SK-N-SH (cell line): ENCODE measurements around the gene AK2. TPM values are rescaled to one million over a fixed set of nuclear protein-coding genes. Genes with fewer than 3 reads are reported as not detected.

Source experiments
- CTCF ChIA-PET: fragments of 300-600, 350-600 bp; formaldehyde crosslinking; extraction: SDS; loops from one replicate; lab custom pipeline; 2021; lab: Yijun Ruan, JAX
- POLR2A ChIA-PET: fragments of 350-600 bp; sonication (Branson Sonifier 250); formaldehyde crosslinking; extraction: SDS; loops from one replicate; lab custom pipeline; 2020; ENCODE audit warnings: antibody characterized with exemption, inconsistent platforms; lab: Yijun Ruan, JAX
- DNase-seq: peaks from one replicate; pipeline ENCODE4 v3.0.0; 2012
- H2AFZ ChIP-seq: fragments of 200-600 bp; sonication (generic); 2 replicates; pipeline ENCODE4 v1.8.1; 2016; ENCODE audit warnings: antibody characterized with exemption, mild to moderate bottlenecking, low read depth
- H3F3A ChIP-seq: fragments of 200-600 bp; sonication (generic); replicated peaks from 2 replicates; pipeline ENCODE3; 2016; ENCODE audit warnings: antibody characterized with exemption, mild to moderate bottlenecking; ENCODE audit not compliant: insufficient read depth
- H3K27ac ChIP-seq, 2 experiments: fragments of 200-500 bp in 1 of 2; fragments of 200-600 bp in 1 of 2; sonication (Bioruptor generic) in 1 of 2; sonication (generic), shearing (Covaris generic) in 1 of 2; 2 replicates each; pipeline versions ENCODE4 v1.5.1 to v1.6.1; 2014 to 2016; ENCODE audit warnings: low read depth in 2 of 2, inconsistent platforms in 1 of 2, low read length in 1 of 2, mild to moderate bottlenecking in 1 of 2, mixed read lengths in 1 of 2
- H3K27me3 ChIP-seq: fragments of 200-600 bp; sonication (generic), shearing (Covaris generic); 2 replicates; pipeline ENCODE4 v1.6.1; 2016; ENCODE audit warnings: mixed run types; ENCODE audit not compliant: insufficient read depth
- H3K36me3 ChIP-seq, 2 experiments: fragments of 200-500 bp in 1 of 2; fragments of 200-600 bp in 1 of 2; sonication (Bioruptor generic) in 1 of 2; sonication (generic) in 1 of 2; replicated peaks in 1 of 2; 2 replicates each; pipeline versions ENCODE3 to v1.5.1; 2014 to 2016; ENCODE audit warnings: low read length in 1 of 2, mild to moderate bottlenecking in 1 of 2; ENCODE audit not compliant: insufficient read depth in 2 of 2, control insufficient read depth in 1 of 2
- H3K4me1 ChIP-seq, 2 experiments: fragments of 200-500 bp in 1 of 2; fragments of 200-600 bp in 1 of 2; sonication (Bioruptor generic) in 1 of 2; sonication (generic), shearing (Covaris generic) in 1 of 2; 2 replicates each; pipeline versions ENCODE4 v1.5.1 to v1.6.1; 2014 to 2016; ENCODE audit warnings: low read depth in 1 of 2, low read length in 1 of 2, mixed run types in 1 of 2; ENCODE audit not compliant: insufficient read depth in 2 of 2, control insufficient read depth in 1 of 2
- H3K4me2 ChIP-seq: fragments of 200-600 bp; sonication (generic), shearing (Covaris generic); 2 replicates; pipeline ENCODE4 v1.6.1; 2017; ENCODE audit warnings: mixed run types
- H3K4me3 ChIP-seq, 2 experiments: fragments of 200-500 bp in 1 of 2; fragments of 200-600 bp in 1 of 2; sonication (Bioruptor generic) in 1 of 2; sonication (generic), shearing (Covaris generic) in 1 of 2; 2 replicates each; pipeline versions ENCODE4 v1.5.1 to v1.8.1; 2014 to 2016; ENCODE audit warnings: low read depth in 2 of 2, inconsistent platforms in 1 of 2, low read length in 1 of 2, mild to moderate bottlenecking in 1 of 2, mixed read lengths in 1 of 2, moderate library complexity in 1 of 2
- H3K79me2 ChIP-seq: fragments of 200-600 bp; sonication (generic); 2 replicates; pipeline ENCODE4 v1.8.1; 2017; ENCODE audit warnings: mild to moderate bottlenecking; ENCODE audit not compliant: insufficient read depth
- H3K9ac ChIP-seq: fragments of 200-600 bp; sonication (generic); 2 replicates; pipeline ENCODE4 v1.6.1; 2017; ENCODE audit warnings: mixed run types
- H3K9me2 ChIP-seq: fragments of 200-600 bp; sonication (generic); 2 replicates; pipeline ENCODE4 v1.6.1; 2017; ENCODE audit warnings: mixed run types
- H3K9me3 ChIP-seq: fragments of 200-600 bp; sonication (generic); 2 replicates; pipeline ENCODE4 v1.6.1; 2017; ENCODE audit warnings: mixed run types, mild to moderate bottlenecking, moderate library complexity
- H4K20me1 ChIP-seq: fragments of 200-600 bp; sonication (generic); 2 replicates; pipeline ENCODE4 v1.6.1; 2017; ENCODE audit warnings: mild to moderate bottlenecking, mixed run types; ENCODE audit not compliant: insufficient read depth
- CHD2 ChIP-seq: fragments of 150-350 bp; IDR thresholded peaks from 2 replicates; pipeline ENCODE4 v1.6.1; 2018; ENCODE audit warnings: low read length; ENCODE audit not compliant: partially characterized antibody
- ELF1 ChIP-seq: IDR thresholded peaks from 2 replicates; pipeline ENCODE4 v1.4.0; 2012
- EP300 ChIP-seq, 2 experiments: IDR thresholded peaks; 2 replicates each; pipeline versions ENCODE4 v1.4.0 to v1.6.1; 2012; ENCODE audit warnings: borderline replicate concordance in 1 of 2, low read depth in 1 of 2, low read length in 1 of 2
- FOSL2 ChIP-seq: IDR thresholded peaks from 2 replicates; pipeline ENCODE4 v1.4.0; 2012; ENCODE audit warnings: low read depth, mild to moderate bottlenecking, moderate library complexity, borderline replicate concordance
- FOXJ3 ChIP-seq: sonication (generic); formaldehyde crosslinking; IDR thresholded peaks from 2 replicates; pipeline ENCODE4 v1.5.1; 2020; ENCODE audit warnings: mild to moderate bottlenecking, missing genetic modification reagents
- FOXM1 ChIP-seq: IDR thresholded peaks from 2 replicates; pipeline ENCODE4 v1.4.0; 2012; ENCODE audit warnings: low read depth, mild to moderate bottlenecking
- GABPA ChIP-seq: IDR thresholded peaks from 2 replicates; pipeline ENCODE4 v1.4.0; 2012; ENCODE audit warnings: low read depth, mild to moderate bottlenecking
- GATA2 ChIP-seq: sonication (generic); formaldehyde crosslinking; IDR thresholded peaks from 2 replicates; pipeline ENCODE4 v1.5.0; 2020; ENCODE audit warnings: mild to moderate bottlenecking, missing genetic modification reagents
- JUND ChIP-seq: IDR thresholded peaks from 2 replicates; pipeline ENCODE4 v1.4.0; 2012
- MEF2A ChIP-seq: IDR thresholded peaks from 2 replicates; pipeline ENCODE4 v1.4.0; 2012; ENCODE audit warnings: low read depth, borderline replicate concordance
- MXI1 ChIP-seq: IDR thresholded peaks from 2 replicates; pipeline ENCODE4 v1.6.1; 2012; ENCODE audit warnings: mild to moderate bottlenecking, low read depth, low read length, improper control_type of control experiment
- NFIC ChIP-seq: IDR thresholded peaks from 2 replicates; pipeline ENCODE4 v1.4.0; 2012; ENCODE audit warnings: borderline replicate concordance
- NRF1 ChIP-seq: IDR thresholded peaks from 2 replicates; pipeline ENCODE4 v1.6.1; 2012; ENCODE audit warnings: low read depth, mild to moderate bottlenecking, low read length
- POLR2AphosphoS5 ChIP-seq: IDR thresholded peaks from 2 replicates; pipeline ENCODE4 v1.6.1; 2012; ENCODE audit warnings: low read depth, low read length
- RAD21 ChIP-seq: IDR thresholded peaks from 2 replicates; pipeline ENCODE4 v1.6.1; 2012; ENCODE audit warnings: mild to moderate bottlenecking, low read length
- RCOR1 ChIP-seq: fragments of 150-350 bp; IDR thresholded peaks from 2 replicates; pipeline ENCODE4 v1.6.1; 2017; ENCODE audit warnings: antibody characterized with exemption, low read length
- SIN3A ChIP-seq: IDR thresholded peaks from 2 replicates; pipeline ENCODE4 v1.6.1; 2012; ENCODE audit warnings: low read depth, mild to moderate bottlenecking, low read length, moderate library complexity, borderline replicate concordance
- TCF12 ChIP-seq: IDR thresholded peaks from 2 replicates; pipeline ENCODE4 v1.4.0; 2012
- TEAD4 ChIP-seq: IDR thresholded peaks from 2 replicates; pipeline ENCODE4 v1.4.0; 2012; ENCODE audit warnings: mild to moderate bottlenecking, borderline replicate concordance; ENCODE audit not compliant: insufficient read depth
- YY1 ChIP-seq: IDR thresholded peaks from 2 replicates; pipeline ENCODE4 v1.4.0; 2012; ENCODE audit warnings: low read depth, mild to moderate bottlenecking
- whole genome bisulfite sequencing: methylation state at CpG from one replicate; pipeline ENCODE4 v1.1.6; 2017; ENCODE audit warnings: low lambda C conversion rate; 5-methylcytosine and 5-hydroxymethylcytosine counted together
- polyA plus RNA-seq, 3 experiments: library from polyadenylated mRNA; depleted of rRNA; stranded (reverse); fragments of >200 nt; gene quantifications; 2 replicates each; pipeline ENCODE4 v1.2.3, GENCODE V29; 2012
- TF ChIP-seq, protein P1 (sequence below): IDR thresholded peaks from 2 replicates; pipeline ENCODE4 v1.4.0; 2012; ENCODE audit warnings: low read depth
- TF ChIP-seq, protein P2 (sequence below): fragments of 150-350 bp; IDR thresholded peaks from 2 replicates; pipeline ENCODE4 v1.6.1; 2016; ENCODE audit warnings: mild to moderate bottlenecking, low read depth, low read length
- TF ChIP-seq, protein P3 (sequence below): IDR thresholded peaks from 2 replicates; pipeline ENCODE4; 2012
- TF ChIP-seq, protein P4 (sequence below): IDR thresholded peaks from 2 replicates; pipeline ENCODE4 v1.6.1; 2012; ENCODE audit warnings: mild to moderate bottlenecking, low read depth, low read length, moderate library complexity
- TF ChIP-seq, protein P5 (sequence below): IDR thresholded peaks from 2 replicates; pipeline ENCODE4 v1.4.0; 2012; ENCODE audit warnings: low read depth, borderline replicate concordance
- TF ChIP-seq, protein P6 (sequence below): fragments of 150-350 bp; IDR thresholded peaks from 2 replicates; pipeline ENCODE4 v1.6.1; 2017; ENCODE audit warnings: antibody characterized with exemption, low read length, low read depth, borderline replicate concordance

The AK2 gene
- polyA plus RNA-seq, 1 of the 3 experiments (the other 2 are of a cell fraction), result 191 TPM

DNA sequence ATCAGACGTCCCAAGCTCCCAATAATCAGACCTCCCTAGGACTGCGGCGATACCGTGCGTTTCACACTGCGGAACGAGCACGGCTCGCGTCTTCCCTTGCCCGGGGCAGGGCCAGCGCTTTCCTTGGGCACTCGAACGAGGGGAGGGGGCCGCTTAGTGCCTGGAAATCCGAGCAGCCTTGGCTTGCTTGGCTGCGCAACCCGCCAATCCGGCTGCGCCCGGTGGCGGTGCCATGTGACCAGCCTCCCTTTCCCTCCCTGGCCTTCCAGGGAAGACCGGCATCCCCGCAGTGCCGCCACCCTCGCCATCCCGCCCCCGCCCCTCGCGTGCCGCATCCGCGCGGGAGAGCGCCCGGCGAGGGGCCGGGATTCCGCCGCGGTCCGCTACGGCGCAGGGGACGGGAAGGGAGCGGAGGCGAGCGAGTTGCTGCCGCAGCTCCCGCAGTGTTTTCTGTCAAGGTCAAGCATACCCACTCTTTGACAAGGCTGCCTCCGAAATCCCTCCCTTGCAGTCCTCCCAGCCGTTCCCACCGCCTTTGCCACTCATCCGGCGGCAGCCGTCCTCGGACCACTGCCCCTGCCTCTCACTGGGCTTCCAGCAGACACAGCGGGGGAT, 63.8 kb downstream of the AK2 start:
- H3K27ac ChIP-seq, result peak overlapping the region in 1 of 2 experiments; percentile 74; a peak in 2 of 4 replicates
- H3K9me3 ChIP-seq, result no peaks in the 10 kb centered on the region
- POLR2A ChIA-PET, result no interaction called here
- no peaks in the 10 kb centered on the region for H4K20me1 ChIP-seq
- CTCF ChIA-PET, result interaction anchor here (1.3 to 2.1 kb wide), 3 partner anchors 11 to 82 kb away, joined by 4 to 9 read pairs (median 4); no protein-coding TSS in a partner anchor
- DNase-seq, result peak; percentile 91
- no peaks in the 10 kb centered on the region for H3K9me2 ChIP-seq
- peak overlapping the region; percentile 67 for H3K9ac ChIP-seq
- H2AFZ ChIP-seq, result peak overlapping the region; percentile 82
- peak overlapping the region; percentile 95 for H3K4me2 ChIP-seq
- peaks cover 4 to 8% of the 10 kb centered on the region in 2 experiments; a peak in 3 of 4 replicates for H3K4me1 ChIP-seq
- peaks cover 18% of the 10 kb centered on the region for H3F3A ChIP-seq
- 5% methylated on average over 24 of the region's 58 CpGs for WGBS
- H3K27me3 ChIP-seq, result no peaks in the 10 kb centered on the region
- H3K79me2 ChIP-seq, result no peaks in the 10 kb centered on the region
- H3K36me3 ChIP-seq, result no peaks in the 10 kb centered on the region
- peak overlapping the region; percentile 53 to 69 for H3K4me3 ChIP-seq
- TF ChIP-seq, protein P1, sequence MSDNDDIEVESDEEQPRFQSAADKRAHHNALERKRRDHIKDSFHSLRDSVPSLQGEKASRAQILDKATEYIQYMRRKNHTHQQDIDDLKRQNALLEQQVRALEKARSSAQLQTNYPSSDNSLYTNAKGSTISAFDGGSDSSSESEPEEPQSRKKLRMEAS, result peak; percentile 74; the same call in 1 of the 2 replicates
- TF ChIP-seq JUND, result no peak
- TF ChIP-seq, protein P2, sequence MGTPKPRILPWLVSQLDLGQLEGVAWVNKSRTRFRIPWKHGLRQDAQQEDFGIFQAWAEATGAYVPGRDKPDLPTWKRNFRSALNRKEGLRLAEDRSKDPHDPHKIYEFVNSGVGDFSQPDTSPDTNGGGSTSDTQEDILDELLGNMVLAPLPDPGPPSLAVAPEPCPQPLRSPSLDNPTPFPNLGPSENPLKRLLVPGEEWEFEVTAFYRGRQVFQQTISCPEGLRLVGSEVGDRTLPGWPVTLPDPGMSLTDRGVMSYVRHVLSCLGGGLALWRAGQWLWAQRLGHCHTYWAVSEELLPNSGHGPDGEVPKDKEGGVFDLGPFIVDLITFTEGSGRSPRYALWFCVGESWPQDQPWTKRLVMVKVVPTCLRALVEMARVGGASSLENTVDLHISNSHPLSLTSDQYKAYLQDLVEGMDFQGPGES, result no peak
- no peak for TF ChIP-seq POLR2AphosphoS5
- TF ChIP-seq GATA2 (CRISPR knock-in tag), result no peak
- TF ChIP-seq, protein P3, sequence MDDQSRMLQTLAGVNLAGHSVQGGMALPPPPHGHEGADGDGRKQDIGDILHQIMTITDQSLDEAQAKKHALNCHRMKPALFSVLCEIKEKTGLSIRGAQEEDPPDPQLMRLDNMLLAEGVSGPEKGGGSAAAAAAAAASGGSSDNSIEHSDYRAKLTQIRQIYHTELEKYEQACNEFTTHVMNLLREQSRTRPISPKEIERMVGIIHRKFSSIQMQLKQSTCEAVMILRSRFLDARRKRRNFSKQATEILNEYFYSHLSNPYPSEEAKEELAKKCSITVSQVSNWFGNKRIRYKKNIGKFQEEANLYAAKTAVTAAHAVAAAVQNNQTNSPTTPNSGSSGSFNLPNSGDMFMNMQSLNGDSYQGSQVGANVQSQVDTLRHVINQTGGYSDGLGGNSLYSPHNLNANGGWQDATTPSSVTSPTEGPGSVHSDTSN, result peak; percentile 63
- peak; percentile 11; the same call in 1 of the 2 replicates for TF ChIP-seq RCOR1
- TF ChIP-seq, protein P4, sequence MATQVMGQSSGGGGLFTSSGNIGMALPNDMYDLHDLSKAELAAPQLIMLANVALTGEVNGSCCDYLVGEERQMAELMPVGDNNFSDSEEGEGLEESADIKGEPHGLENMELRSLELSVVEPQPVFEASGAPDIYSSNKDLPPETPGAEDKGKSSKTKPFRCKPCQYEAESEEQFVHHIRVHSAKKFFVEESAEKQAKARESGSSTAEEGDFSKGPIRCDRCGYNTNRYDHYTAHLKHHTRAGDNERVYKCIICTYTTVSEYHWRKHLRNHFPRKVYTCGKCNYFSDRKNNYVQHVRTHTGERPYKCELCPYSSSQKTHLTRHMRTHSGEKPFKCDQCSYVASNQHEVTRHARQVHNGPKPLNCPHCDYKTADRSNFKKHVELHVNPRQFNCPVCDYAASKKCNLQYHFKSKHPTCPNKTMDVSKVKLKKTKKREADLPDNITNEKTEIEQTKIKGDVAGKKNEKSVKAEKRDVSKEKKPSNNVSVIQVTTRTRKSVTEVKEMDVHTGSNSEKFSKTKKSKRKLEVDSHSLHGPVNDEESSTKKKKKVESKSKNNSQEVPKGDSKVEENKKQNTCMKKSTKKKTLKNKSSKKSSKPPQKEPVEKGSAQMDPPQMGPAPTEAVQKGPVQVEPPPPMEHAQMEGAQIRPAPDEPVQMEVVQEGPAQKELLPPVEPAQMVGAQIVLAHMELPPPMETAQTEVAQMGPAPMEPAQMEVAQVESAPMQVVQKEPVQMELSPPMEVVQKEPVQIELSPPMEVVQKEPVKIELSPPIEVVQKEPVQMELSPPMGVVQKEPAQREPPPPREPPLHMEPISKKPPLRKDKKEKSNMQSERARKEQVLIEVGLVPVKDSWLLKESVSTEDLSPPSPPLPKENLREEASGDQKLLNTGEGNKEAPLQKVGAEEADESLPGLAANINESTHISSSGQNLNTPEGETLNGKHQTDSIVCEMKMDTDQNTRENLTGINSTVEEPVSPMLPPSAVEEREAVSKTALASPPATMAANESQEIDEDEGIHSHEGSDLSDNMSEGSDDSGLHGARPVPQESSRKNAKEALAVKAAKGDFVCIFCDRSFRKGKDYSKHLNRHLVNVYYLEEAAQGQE, result no peak
- peak; percentile 77 for TF ChIP-seq MXI1
- TF ChIP-seq ELF1, result no peak
- no peak for TF ChIP-seq NFIC
- TF ChIP-seq, protein P5, sequence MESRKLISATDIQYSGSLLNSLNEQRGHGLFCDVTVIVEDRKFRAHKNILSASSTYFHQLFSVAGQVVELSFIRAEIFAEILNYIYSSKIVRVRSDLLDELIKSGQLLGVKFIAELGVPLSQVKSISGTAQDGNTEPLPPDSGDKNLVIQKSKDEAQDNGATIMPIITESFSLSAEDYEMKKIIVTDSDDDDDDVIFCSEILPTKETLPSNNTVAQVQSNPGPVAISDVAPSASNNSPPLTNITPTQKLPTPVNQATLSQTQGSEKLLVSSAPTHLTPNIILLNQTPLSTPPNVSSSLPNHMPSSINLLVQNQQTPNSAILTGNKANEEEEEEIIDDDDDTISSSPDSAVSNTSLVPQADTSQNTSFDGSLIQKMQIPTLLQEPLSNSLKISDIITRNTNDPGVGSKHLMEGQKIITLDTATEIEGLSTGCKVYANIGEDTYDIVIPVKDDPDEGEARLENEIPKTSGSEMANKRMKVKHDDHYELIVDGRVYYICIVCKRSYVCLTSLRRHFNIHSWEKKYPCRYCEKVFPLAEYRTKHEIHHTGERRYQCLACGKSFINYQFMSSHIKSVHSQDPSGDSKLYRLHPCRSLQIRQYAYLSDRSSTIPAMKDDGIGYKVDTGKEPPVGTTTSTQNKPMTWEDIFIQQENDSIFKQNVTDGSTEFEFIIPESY, result no peak
- TF ChIP-seq FOSL2, result no peak
- no peak for TF ChIP-seq EP300 (IDR thresholded peaks at IDR 0.05; ENCODE audit: borderline replicate concordance in 1 of 2, low read depth in 1 of 2, low read length in 1 of 2)
- no peak for TF ChIP-seq SIN3A
- TF ChIP-seq, protein P6, sequence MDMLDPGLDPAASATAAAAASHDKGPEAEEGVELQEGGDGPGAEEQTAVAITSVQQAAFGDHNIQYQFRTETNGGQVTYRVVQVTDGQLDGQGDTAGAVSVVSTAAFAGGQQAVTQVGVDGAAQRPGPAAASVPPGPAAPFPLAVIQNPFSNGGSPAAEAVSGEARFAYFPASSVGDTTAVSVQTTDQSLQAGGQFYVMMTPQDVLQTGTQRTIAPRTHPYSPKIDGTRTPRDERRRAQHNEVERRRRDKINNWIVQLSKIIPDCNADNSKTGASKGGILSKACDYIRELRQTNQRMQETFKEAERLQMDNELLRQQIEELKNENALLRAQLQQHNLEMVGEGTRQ, result 0 out of 2 replicates have a peak, but pooled peaks have one; percentile 13
- no peak for TF ChIP-seq NRF1
- no peak for TF ChIP-seq TCF12
- TF ChIP-seq TEAD4, result no peak
- no peak for TF ChIP-seq YY1
- TF ChIP-seq FOXM1, result no peak
- no peak for TF ChIP-seq MEF2A
- no peak for TF ChIP-seq FOXJ3 (CRISPR knock-in tag)
- no peak for TF ChIP-seq GABPA
- TF ChIP-seq CHD2, result no peak
- TF ChIP-seq RAD21, result no peak
